Mucosa of gallbladder (tissue), 1 donor: Measurements from ENCODE around the gene ATL2. TPM values are rescaled to one million over a fixed set of nuclear protein-coding genes. Genes with fewer than 3 reads are reported as not detected.
"Not testable (repeated sequence)": the region's sequence is repeated elsewhere in the genome, so short reads cannot be mapped to it uniquely, and the experiment has no call there.

Experiments used
- DNase-seq: peaks from one replicate; pipeline ENCODE4 v3.0.0-alpha.2; 2020; ENCODE audit warnings: low spot score
- total RNA-seq: library from RNA; stranded (reverse); gene quantifications from one replicate; pipeline ENCODE4 v1.2.1, GENCODE V29; 2021
- donor health status: DM: no; HTN: no; CAD: no.

The ATL2 gene
- total RNA-seq, 1 donor from 2014 or later = 54.8 TPM

DNA sequence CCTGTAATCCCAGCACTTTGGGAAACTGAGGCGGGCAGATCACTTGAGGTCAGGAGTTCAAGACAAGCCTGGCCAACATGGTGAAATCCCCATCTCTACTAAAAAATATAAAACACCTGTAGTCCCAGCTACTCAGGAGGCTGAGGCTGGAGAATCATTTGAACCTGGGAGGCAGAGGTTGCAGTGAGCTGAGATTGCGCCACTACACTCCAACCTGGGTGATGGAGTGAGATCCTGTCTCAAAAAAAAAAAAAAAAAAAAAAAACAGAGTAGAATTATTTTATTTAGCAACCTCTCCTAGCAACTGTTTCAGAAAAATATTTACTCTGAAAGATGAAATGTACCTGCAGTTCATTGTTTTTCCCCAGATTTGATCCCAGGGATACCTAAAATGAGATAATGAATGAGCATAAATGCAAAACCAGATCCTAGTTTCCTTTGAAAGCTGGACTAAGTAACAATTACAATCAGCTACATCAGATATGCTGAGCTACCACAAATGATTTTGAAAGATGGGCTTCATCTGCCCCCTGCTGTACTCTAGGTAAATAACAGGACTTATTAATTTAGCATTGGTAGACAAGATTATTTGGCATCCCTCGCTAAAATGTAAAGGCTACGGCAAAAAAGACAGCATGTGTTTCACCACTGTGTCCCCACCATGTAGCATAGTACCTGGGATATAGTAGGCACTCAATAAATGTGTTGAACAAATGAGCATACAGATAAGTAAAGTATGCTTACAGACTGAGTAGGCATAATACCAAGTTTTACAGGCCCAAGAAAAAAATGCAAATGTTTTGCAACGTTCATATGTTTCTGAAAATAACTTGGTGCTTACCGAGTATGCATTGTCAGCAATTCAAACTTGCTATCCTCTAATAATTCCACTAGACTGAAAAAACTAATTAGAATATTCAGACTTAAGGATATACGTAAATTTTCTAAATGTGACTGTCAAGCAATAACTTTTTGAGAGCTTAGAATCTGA lies 102.5 kb downstream of the ATL2 start:
- DNase-seq = peak; percentile 53

- DNase-seq = no peak
Measured at GRCh38 chr2:38271697-38272096, 105.4 kb downstream of the ATL2 start.

- DNase-seq = no peak
Measured at GRCh38 chr2:38269421-38269820, 107.7 kb downstream of the ATL2 start.

DNA sequence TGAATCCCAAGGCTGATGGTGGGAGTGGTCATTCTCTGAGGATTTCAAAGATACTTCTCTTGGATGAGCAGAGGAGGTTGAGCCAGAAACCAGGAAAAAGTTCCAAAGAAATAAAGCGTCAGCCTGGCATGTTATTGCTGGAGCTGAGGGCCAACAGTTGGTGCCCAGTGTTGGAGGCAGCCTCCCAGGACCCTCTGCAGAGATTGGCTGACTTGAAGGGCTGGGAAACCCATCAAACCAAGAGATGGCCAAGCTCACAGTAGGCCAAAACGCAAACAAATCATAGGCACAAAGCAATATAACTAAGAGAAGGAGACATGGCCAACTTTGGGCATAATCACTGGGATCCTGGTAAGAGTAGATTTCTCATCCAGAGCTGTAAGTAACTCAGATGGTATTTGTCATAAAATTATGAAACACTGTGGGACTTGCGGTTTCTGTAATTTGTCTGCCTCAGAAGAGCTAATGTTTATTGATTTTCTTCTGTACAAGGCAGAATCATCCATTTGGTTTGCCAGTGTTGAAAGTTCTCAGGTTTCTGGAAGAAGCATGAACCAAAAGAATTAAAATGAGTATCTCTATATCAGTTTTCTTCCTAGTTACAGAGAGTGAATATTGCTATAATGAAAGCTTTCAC lies 108.3 kb downstream of the ATL2 start:
- DNase-seq = no peak

GRCh38 chr2:38268001-38268400 lies 109.1 kb downstream of the ATL2 start:
- no peak for DNase-seq

DNA sequence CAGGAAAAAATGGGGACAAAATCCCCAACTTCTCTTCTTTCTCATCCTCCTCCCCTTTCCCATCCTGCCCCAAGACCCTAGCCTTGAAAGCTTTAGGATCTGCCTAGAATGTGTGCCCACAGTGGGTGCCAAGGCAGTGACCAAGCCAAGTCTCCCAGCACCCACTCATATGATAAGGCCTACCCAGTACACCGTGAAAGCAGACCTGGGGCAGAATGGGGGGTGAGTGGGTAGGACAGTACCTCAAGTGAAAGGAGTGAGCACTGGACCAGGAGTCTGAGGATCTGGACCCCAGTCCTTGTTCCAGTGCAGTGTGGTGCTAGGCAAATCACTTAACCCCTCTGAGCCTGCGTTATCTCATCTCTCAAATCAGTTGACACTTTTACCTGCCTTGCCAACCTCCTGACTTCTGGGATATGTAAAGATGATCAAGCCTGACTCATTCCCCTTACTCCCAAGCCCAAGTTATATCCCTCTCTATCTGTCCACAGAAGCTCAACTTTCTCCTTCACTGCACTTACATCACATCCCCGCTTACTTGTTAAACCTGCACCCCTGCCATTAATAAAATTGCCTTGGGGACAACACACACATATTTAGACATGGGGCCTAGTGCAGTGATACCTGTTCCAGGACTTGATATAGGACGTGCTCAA lies 109.7 kb downstream of the ATL2 start:
- DNase-seq = no peak

DNA sequence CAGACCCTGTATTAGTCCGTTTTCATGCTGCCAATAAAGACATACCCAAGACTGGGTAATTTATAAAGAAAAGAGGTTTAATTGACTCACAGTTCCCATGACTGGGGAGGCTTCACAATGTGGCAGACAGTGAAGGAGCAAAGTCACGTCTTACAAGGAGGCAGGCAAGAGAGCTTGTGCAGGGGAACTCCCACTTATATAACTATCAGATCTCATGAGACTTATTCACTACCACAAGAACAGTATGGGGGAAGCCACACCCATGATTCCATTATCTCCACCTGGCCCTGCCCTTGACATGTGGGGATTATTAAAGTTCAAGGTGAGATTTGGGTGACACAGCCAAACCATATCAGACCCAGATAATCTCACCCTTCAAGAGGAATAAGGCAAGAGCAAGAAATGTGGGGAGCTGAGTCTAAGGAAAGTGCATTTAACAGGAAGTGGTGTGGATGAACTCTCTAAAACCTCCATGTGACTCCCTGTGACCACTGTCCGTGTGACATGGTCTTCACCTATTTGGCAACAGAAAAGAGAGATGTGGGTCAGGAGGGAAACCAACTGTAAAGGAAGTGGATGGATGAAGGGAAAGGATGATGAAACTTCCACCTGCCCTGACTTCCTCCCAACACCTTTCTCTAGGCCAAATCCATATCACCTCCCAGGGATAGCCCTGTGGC lies 110.6 kb downstream of the ATL2 start:
- DNase-seq = no peak

DNA sequence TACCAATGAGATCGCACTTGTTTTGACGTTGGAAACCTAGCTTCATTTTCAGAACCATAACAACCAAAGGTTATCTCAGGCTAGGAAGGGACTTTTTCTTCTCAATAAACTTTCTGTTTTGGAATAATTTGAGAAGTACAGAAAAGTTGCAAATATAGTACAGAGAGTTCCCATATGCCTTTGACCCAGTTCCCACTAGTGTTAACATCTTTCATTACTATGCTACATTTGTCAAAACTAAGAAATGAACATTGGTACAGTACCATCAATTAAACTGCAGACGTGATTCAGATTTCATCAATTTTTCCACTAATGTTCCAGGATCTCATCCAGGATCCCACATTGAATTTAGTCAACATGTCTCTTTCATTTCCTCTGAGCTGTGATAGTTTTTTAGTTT lies 111.6 kb downstream of the ATL2 start:
- DNase-seq = no peak

DNA sequence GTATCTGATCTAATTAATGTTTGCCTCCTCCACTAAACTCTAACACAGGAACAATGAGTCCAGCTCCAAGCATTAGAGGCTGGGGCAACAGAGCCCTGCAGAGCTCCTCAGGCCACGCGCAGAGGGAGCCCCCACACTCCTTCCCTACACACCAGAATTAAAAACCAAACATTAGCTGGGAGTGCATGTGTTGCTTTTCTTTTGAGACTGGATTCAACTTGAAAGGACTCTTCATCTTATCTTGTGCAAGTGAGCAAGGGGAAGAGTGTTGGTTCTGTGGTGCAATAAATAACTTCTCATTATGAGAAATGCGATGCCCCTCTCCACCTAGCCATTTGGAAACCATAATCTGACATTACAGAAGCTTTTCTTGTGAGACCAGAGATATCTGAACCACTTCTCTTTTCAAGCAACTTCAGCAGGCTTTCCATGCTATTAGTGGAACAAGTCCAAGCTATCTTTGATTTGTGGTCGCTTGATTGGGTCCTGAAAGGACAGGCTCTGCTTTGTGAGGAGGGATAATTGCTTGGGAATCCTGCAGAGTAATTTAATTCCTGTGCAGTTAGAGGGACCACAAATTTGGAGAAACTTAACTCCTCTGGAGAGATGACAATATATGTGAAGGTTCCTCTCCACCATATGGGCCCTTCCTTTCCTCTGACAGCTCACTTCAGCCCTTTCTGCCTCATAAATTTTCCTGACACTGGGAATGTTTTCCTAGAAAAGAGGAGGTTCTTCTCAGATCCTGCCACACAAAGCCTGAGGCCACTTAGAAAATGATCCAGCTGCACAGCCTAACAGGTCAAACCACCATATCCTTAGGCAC lies 112.5 kb downstream of the ATL2 start:
- DNase-seq = no peak

DNA sequence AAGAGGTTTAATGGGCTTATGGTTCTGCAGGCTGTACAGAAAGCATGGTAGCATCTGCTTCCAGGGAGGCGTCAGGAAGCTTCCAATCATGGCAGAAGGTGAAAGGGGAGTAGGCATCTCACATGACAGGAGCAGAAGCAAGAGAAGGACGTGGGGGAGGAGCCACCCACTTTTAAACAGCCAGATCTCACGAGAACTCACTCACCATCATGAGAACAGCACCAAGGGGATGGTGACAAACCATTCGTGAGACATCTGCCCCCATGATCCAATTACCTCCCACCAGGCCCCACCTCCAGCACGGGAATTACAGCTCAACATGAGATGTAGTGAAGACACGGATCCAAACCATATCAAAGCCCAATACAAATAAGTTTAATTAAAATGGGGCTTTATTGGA lies 113.8 kb downstream of the ATL2 start:
- DNase-seq = no peak

GRCh38 chr2:38262069-38262871 lies 114.8 kb downstream of the ATL2 start:
- DNase-seq = no peak

DNA sequence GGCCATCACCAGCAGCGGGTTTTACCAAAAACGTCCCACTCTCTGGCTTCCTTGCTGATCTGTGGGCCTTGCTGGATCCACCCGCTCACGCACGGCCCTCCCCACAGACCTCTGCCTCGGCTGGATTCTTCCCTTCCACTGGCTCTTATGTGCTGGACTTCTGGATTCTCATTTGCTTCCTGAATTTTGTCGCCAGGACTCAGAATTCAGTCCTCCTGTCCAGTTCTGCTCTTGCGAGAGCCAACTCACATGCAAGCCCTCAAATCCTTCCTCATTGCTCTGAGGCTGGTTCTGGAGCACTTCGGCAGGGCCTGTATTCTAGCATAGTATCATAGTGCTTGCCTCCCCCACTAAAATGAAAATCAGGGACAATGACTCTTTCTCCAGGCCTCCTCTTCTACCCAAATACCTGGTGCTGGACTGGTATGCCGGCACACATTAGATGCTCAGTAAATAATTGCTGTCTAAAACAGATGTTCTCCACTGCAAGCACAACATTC lies 115.5 kb downstream of the ATL2 start:
- no peak for DNase-seq

GRCh38 chr2:38260972-38261371 lies 116.1 kb downstream of the ATL2 start:
- DNase-seq = no peak

GRCh38 chr2:38260469-38260868 lies 116.6 kb downstream of the ATL2 start:
- no peak for DNase-seq

DNA sequence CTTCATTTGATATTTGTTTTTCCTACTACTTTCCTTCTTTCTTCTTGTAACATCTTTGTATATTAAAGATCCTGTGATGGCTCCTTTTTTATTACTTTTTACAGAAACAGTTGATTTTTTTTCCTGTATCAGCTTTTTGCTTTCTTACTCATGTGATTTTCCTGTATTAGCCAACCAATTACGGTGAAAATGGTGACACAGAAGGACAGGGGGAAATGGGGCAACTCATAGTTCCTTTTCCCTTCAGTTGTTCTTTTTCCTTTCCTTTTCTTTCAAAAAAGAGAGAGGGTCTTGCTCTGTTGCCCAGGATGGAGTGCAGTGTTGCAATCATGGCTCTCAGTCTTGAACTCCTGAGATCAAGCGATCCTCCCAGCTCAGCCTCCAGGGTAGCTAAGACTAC lies 117.8 kb downstream of the ATL2 start:
- DNase-seq = no peak

GRCh38 chr2:38257680-38258079 lies 119.4 kb downstream of the ATL2 start:
- not testable (repeated sequence) for DNase-seq

GRCh38 chr2:38256610-38257009 lies 120.5 kb downstream of the ATL2 start:
- DNase-seq = no peak

GRCh38 chr2:38255211-38255610 lies 121.9 kb downstream of the ATL2 start:
- DNase-seq = no peak

DNA sequence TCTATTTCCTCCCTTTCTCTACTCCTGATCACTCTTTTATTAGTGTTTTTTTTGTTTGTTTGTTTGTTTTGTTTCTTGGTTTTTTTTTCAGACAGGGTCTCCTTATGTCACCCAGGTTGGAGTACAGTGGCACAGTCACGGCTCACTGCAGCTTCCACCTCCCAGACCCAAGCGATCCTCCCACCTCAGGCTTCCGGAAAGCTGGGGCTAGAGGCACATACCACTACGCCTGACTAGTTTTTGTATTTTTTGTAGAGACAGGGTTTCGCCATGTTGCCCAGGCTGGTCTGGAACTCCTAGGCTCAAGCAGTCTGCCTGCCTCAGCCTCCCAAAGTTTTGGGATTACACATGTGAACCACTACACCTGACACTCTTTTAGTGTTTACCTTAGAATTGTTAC lies 122.3 kb downstream of the ATL2 start:
- DNase-seq = no peak

DNA sequence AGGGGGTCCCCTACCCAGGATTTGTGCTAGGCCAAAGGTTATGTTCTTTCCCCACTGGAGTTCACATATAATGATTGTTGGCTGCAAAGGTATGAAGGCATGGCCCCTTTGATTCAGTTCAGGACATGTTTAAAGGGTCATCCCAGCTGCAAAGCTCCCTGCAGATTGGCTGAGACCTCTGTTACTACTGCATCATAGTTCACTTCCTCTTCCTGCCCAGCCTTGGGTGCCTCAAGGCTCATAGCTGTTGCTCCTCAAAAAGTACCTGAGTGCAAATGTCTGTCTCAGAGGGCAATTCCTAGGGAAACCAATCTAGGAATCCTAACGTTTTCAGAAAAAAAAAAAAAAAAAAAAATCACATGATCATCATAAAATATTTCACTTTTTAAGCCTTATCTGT lies 125.1 kb downstream of the ATL2 start:
- no peak for DNase-seq
